Gastrocnemius medialis (tissue), 4 donors: ENCODE measurements around the gene ASIC2.

ENCODE experiments used
- POLR2A ChIP-seq, 2 donors: fragments of 450-650 bp; IDR thresholded peaks; one replicate each; pipeline ENCODE4 v1.6.1; 2017; ENCODE audit warnings: antibody characterized with exemption in 2 of 2, mild to moderate bottlenecking in 2 of 2, moderate library complexity in 2 of 2
- TF ChIP-seq, protein P1 (sequence below), 5 experiments: fragments of 450-650 bp in 3 of 5; fragments of 200-600 bp in 2 of 5; sonication (generic) in 2 of 5; IDR thresholded peaks in 4 of 5; conservative IDR thresholded peaks in 1 of 5; 1 replicate in 4 of 5; 2 replicates in 1 of 5; pipeline ENCODE4 v1.5.1; 2016 to 2019; ENCODE audit warnings: antibody characterized with exemption in 5 of 5, mild to moderate bottlenecking in 3 of 5, moderate library complexity in 3 of 5

GRCh38 chr17:32998111-32998886 lies 294.8 kb downstream of the ASIC2 start:
- TF ChIP-seq, protein P1, sequence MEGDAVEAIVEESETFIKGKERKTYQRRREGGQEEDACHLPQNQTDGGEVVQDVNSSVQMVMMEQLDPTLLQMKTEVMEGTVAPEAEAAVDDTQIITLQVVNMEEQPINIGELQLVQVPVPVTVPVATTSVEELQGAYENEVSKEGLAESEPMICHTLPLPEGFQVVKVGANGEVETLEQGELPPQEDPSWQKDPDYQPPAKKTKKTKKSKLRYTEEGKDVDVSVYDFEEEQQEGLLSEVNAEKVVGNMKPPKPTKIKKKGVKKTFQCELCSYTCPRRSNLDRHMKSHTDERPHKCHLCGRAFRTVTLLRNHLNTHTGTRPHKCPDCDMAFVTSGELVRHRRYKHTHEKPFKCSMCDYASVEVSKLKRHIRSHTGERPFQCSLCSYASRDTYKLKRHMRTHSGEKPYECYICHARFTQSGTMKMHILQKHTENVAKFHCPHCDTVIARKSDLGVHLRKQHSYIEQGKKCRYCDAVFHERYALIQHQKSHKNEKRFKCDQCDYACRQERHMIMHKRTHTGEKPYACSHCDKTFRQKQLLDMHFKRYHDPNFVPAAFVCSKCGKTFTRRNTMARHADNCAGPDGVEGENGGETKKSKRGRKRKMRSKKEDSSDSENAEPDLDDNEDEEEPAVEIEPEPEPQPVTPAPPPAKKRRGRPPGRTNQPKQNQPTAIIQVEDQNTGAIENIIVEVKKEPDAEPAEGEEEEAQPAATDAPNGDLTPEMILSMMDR (IDR thresholded peaks at IDR 0.05 in 4 of 5, conservative IDR thresholded peaks at IDR 0.05 in 1 of 5), result peak; percentile 51 to 86 (median 72)
- TF ChIP-seq POLR2A (IDR thresholded peaks at IDR 0.05), result no peak
